Muscle of arm (tissue), 12 donors: Measurements from ENCODE around the gene PTHLH. TPM values are rescaled to one million over a fixed set of nuclear protein-coding genes. Genes with fewer than 3 reads are reported as not detected.

Experiments
- DNase-seq: peaks from one replicate; pipeline ENCODE4 v3.0.0-alpha.2; 2013
- polyA plus RNA-seq, 12 donors: library from polyadenylated mRNA; unstranded; fragments of 120-200 nt; gene quantifications; one replicate each; pipeline ENCODE4 v1.2.1, GENCODE V29; 2013; ENCODE audit not compliant: insufficient read length in 12 of 12

The PTHLH gene
- polyA plus RNA-seq, 12 donors, result 0.89 to 8.1 (median 2.0) TPM; not detected in 2

DNA sequence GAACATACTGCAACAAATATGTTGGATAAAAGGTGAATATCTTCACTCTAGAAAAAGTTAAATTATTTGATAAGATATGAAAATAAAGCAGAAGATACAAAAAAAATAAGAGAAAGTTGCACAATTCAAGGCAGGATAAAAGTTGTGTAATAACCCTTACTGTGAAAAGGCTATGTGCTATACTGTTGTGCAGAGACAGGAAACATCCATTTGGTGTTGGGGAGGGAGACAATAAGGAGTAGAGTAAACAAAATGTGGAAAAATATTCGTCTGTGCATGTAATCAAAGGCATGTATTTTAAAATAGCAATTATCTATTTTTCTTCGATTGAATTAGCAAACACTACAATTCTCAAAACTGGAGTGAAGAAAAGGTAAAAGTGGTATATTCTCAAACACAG, 34.8 kb downstream of the PTHLH start:
- DNase-seq, result no peak

DNA sequence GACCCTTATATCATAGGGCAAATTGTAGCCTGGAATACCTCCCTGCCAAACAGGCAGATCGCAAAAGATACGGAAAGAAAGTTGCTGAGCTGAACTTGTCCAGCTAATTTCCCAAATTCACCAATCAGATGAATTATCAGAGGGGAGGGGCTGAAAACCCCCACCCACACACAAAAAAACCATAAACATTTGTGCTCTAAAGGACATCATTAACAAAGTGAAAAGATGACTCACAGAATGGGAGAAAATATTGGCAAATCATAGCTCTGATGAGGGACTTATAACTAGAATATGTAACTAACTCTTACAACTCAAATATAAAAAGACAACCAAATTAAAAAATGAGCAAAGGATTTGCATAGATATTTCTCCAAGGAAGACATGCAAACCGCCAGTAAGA, 36.3 kb downstream of the PTHLH start:
- no peak for DNase-seq

DNA sequence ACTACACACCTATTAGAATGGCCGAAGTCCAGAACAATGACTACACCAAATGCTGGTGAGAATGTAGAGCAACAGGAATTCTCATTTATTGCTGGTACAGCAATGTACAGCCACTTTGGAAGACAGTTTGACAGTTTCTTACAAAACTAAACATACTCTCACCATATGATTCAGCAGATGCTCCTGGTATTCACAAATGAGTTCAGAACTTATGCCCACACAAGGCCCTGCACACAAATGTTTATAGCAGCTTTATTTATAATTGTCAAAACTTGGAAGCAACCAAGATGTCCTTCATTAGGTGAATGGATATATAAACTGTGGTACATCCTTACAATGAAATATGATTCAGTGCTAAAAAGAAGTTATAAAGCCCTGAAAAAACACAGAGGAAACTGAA, 38.3 kb downstream of the PTHLH start:
- no peak for DNase-seq

DNA sequence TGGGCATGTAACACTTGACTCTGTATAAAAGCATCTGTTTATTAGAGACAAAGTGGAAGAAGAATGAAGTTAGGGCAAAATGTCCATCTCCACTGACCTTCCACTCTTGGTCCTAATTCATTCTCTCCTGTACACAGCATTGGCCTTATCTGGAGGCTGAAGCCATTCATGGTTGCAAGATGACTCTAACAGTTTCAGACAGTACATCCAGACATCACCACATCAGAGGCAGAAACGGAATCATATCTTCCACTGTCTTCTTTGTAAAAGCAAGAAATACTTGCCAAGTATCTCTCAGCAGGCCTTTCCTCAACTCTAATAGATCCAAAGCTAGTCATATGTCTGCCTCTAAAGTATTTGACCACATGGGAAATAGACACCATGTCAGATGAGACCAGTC, 41.1 kb downstream of the PTHLH start:
- DNase-seq, result no peak

DNA sequence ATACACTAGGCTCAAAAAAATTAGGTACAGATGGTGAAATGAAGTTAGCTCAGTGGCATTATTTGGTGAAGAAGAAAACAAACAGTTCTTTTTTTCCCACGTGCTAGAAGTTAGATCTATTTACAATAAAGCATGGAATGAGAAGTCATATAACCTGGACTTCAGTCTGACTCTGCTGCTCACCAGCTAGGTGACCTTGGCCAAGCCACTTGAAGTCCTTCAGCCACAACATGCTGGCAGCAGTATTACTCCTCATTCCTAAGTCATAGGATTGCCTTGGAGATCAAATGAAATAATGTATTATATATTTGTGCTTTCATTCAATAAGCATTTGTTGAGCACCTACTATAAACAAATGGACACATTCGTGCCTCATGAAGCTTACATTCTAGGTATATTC, 45.2 kb downstream of the PTHLH start:
- no peak for DNase-seq

DNA sequence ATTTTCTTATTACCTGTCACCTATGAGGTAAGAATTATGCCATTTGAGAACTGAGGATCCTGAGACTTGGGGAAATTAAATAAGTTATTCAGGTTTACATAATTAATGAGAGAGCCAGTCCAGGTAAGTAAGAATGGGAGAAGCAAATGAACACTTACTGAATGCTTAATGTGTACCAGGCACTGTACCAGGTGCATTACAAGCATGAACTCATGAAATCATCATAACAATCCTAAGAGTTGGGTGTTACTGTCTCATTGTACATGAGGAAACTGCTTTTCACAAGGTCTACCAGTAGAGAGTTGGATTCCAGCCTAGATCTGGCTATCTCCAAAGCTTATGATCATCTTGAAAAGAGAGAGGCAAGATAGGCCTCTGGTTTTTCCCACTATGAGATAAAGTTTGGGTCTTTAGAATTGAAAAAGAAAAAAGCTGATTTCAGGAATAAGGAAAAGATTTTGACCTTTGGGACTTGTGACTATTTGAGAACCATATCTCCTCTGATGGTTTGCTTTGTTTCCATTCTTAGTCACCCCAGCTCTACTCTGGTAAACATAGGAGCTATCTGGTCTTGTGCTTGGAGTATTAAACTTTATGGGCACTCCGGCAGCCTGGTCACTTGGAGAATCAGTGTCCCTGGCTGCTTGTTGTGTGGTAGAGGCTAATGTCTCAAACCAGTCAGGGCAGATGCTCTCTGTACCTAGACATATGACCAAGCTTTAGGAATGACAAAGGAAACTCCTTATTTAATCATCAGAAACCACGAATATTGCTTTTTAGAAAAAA, 48.0 kb downstream of the PTHLH start:
- DNase-seq, result no peak

DNA sequence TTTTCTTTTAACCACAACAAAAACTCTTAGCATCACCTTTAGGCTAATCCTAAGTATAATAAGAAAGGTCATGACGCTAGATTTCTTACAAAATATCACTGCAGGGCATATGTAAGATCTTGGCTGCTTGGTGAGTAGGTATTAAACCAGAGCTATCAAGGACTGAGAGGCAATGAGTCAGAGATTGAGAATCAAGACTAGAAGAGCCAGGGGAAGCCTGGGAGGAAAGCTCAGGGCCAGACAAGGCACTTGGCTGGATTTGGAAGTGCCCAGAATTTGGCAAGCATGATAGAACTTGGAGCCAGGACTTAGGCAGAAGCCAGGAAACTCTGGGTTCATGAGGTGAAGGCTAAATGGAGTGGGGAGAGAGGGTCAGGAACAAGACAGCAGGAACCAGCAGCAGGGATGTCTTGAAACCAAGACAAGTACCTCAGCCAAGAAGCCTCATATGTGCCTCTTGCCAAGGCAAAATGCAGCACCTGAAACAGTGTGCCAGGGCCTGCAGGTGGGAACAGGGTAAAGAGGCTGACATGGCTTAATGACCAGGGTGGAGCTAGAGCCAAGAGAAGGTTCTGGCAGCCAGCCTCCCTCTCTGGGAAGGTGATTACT, 49.9 kb downstream of the PTHLH start:
- DNase-seq, result no peak

DNA sequence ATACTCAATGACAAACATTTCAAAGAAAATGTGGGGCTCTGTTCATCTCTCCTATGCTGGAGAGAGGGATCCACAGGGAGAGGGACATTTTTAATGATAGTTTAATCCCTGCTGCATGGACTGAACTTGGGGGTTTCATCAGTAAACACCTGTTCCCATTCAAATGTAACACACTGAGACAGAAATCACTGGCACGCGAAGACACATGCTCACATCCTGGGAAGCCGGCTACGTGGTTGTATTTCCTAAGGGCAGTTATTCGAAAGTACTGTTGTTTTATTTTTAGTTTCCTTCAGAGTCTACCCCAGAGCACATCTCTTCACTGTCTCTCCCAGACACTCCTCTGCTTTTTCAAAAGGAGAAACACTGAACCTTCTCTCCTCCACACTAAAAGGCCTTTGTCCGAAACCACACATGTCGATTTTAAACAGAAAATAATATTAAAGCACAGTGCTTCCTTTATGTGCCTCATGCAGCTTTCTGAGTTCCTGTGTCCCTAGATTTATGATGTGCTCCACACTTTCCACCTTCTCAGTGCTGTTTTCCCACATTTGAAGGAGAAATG, 52.8 kb downstream of the PTHLH start:
- no peak for DNase-seq

DNA sequence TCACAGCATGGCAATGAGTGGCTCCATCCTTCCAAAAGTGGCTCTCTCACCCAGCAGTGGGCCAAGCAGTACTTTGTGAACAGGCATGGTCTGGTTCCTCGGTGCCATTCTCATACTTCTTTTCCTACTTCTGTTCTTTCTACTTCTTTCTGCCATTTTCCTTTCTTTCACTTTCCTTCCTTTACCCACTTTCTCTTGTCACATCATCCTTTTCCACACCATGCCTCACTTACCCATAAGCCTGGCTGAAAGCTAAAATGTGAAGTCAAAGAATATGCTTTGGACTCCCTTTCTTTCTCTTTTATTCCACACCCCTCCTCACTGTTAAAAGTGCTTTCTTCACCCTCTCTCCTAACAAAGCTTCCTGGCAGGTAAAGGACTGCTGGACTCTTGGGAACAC, 57.0 kb downstream of the PTHLH start:
- no peak for DNase-seq

DNA sequence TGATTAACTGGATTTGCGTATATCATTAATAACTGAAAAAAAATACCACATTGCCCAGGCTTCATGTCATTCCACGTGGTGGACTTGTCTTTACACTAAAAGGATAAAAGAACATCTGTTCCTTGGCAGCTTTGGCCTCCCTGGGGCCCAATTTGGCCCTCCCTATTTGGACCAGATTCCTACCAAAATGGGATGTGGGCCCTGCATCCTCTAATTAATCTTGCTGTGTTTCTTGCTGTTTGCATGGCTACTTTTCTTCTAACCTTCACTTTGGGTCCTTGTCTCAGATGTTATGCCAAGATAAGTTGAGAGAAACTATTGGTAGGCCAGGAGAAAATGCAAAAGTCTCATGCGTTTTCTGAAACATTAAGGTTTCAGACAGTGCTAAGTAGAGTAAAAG, 57.5 kb downstream of the PTHLH start:
- peak; percentile 21 for DNase-seq

DNA sequence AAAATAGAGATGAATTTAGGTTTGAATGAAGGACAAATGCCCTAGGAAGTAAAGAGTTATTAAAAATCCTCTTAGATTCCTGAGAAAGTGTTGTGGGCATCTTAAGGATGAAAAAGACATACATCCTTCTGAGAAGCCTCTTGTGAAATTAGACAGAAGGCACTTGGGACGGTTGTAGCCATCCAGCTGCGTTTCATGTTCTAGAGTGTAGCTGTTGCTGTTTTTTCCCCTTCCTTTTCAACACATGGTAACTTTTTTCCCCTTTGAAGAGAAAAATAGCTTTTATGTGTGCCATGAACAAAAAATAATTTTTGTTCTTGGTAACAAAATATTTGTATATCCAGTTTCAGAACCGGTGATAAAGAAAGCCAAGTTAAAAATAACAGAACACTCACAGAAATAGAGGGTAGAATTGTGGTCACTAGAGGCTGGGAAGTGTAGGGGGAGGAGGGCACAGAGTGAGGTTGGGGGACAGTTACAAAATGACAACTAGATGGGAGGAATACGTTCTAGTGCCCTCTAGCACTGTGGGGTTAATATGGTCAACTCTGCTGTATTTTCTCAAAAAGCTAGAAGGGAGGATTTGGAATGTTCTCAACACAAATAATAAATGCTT, 58.4 kb downstream of the PTHLH start:
- no peak for DNase-seq

DNA sequence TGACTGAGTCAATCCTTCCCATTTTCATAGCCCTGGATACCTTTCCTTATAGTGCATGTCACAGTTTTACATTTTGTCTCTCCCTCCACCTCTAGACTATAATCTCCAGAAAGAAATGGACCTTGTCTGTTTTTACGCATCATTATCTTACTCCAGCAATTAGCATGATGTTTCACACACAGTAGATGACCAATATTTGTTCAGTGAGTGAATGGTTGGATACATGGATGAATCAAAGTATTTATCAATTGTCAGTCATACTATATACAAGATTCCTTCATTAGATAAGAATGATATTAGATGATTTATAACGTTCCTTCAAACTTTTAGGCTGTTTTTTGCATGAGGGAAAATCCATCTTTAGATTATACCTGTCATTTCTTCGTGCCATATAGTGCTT, 61.1 kb downstream of the PTHLH start:
- DNase-seq, result no peak

Other genes with a start within 250 kb of the PTHLH start
- 10 to 100 TPM in 11 of 12 donors, not detected in 1; 12.4 to 23.3 (median 15.6) TPM for gene KLHL42, start 192.5 kb downstream of the PTHLH start, polyA plus RNA-seq
- gene MANSC4, start 192.5 kb downstream of the PTHLH start, polyA plus RNA-seq, result under 1 TPM in 5 of 12 donors, not detected in 7; 0.17 to 0.39 (median 0.20) TPM
- 10 to 100 TPM in 11 of 12 donors, not detected in 1; 21.4 to 52.1 (median 24.4) TPM for gene CCDC91, start 217.7 kb upstream of the PTHLH start, polyA plus RNA-seq